ENCODE measurements around the gene ADSS2.

ADSS2 gene

GRCh38 chr1:244447552-244447951, 4.2 kb downstream of the ADSS2 start:
- no peak overlapping the region for H3K4me3 ChIP-seq (ENCODE audit: low read depth, low read length)
- H3K27ac ChIP-seq (ENCODE audit: extremely low read depth, low read depth, low read length) = no peak overlapping the region
- peaks cover 50% of the 10 kb centered on the region for H3K4me1 ChIP-seq (ENCODE audit: control insufficient read depth, insufficient read depth, low read length)
- TF ChIP-seq IKZF3 (tag by site-specific recombination; IDR thresholded peaks at IDR 0.05) (peak; percentile 60; the same call in 1 of the 2 replicates), SCRT2 (tag by site-specific recombination; IDR thresholded peaks at IDR 0.05) (no peak), REPIN1 (tag by site-specific recombination; IDR thresholded peaks at IDR 0.05; ENCODE audit: low read depth) (0 out of 2 replicates have a peak, but pooled peaks have one; percentile 17)
- CTCF ChIA-PET = interaction anchor here (0.6 to 1.3 kb wide), 2 partner anchors 151 to 180 kb away, joined by 3 to 4 read pairs; no protein-coding TSS in a partner anchor
- POLR2A ChIA-PET = no interaction called here
- no peaks in the 10 kb centered on the region for H3K9me3 ChIP-seq (ENCODE audit: control insufficient read depth, insufficient read depth, low read depth, low read length)
- peaks cover 0 to 15% of the 10 kb centered on the region in 2 experiments; a peak in 1 of 3 replicates for H3K36me3 ChIP-seq (ENCODE audit: control insufficient read depth in 2 of 2, insufficient read depth in 1 of 2, low read length in 2 of 2)

GRCh38 chr1:244447024-244447423, 4.7 kb downstream of the ADSS2 start:
- H3K36me3 ChIP-seq (ENCODE audit: control insufficient read depth in 2 of 2, insufficient read depth in 1 of 2, low read length in 2 of 2) = peaks cover 0 to 15% of the 10 kb centered on the region in 2 experiments; a peak in 1 of 3 replicates
- ChIA-PET POLR2A (no interaction called here), CTCF (interaction anchor here (0.7 to 1.3 kb wide), 3 partner anchors 23 to 193 kb away, joined by 3 to 4 read pairs (median 4); no protein-coding TSS in a partner anchor)
- H3K4me1 ChIP-seq (ENCODE audit: control insufficient read depth, insufficient read depth, low read length) = peaks cover 50% of the 10 kb centered on the region
- TF ChIP-seq, protein P1, sequence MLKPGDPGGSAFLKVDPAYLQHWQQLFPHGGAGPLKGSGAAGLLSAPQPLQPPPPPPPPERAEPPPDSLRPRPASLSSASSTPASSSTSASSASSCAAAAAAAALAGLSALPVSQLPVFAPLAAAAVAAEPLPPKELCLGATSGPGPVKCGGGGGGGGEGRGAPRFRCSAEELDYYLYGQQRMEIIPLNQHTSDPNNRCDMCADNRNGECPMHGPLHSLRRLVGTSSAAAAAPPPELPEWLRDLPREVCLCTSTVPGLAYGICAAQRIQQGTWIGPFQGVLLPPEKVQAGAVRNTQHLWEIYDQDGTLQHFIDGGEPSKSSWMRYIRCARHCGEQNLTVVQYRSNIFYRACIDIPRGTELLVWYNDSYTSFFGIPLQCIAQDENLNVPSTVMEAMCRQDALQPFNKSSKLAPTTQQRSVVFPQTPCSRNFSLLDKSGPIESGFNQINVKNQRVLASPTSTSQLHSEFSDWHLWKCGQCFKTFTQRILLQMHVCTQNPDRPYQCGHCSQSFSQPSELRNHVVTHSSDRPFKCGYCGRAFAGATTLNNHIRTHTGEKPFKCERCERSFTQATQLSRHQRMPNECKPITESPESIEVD (tag by site-specific recombination; IDR thresholded peaks at IDR 0.05) = peak; percentile 66
- TF ChIP-seq ZNF600 (tag by site-specific recombination; IDR thresholded peaks at IDR 0.05) (no peak), GLI2 (tag by site-specific recombination; IDR thresholded peaks at IDR 0.05; ENCODE audit: borderline replicate concordance, low read depth) (peak; percentile 42; the same call in 1 of the 2 replicates), ZNF548 (tag by site-specific recombination; IDR thresholded peaks at IDR 0.05) (no peak), ZXDB (tag by site-specific recombination; IDR thresholded peaks at IDR 0.05) (peak; percentile 47; the same call in 1 of the 2 replicates), ZNF544 (tag by site-specific recombination; IDR thresholded peaks at IDR 0.05) (no peak), TCF7L2 (IDR thresholded peaks at IDR 0.05; ENCODE audit: borderline replicate concordance, low read depth, low read length) (peak; percentile 59; the same call in 1 of the 2 replicates), FEZF1 (tag by site-specific recombination; IDR thresholded peaks at IDR 0.05) (peak; percentile 71), ZNF184 (tag by site-specific recombination; IDR thresholded peaks at IDR 0.05) (no peak)
- no peak overlapping the region for H3K27ac ChIP-seq (ENCODE audit: extremely low read depth, low read depth, low read length)
- H3K4me3 ChIP-seq (ENCODE audit: low read depth, low read length) = no peak overlapping the region
- no peaks in the 10 kb centered on the region for H3K9me3 ChIP-seq (ENCODE audit: control insufficient read depth, insufficient read depth, low read depth, low read length)

DNA sequence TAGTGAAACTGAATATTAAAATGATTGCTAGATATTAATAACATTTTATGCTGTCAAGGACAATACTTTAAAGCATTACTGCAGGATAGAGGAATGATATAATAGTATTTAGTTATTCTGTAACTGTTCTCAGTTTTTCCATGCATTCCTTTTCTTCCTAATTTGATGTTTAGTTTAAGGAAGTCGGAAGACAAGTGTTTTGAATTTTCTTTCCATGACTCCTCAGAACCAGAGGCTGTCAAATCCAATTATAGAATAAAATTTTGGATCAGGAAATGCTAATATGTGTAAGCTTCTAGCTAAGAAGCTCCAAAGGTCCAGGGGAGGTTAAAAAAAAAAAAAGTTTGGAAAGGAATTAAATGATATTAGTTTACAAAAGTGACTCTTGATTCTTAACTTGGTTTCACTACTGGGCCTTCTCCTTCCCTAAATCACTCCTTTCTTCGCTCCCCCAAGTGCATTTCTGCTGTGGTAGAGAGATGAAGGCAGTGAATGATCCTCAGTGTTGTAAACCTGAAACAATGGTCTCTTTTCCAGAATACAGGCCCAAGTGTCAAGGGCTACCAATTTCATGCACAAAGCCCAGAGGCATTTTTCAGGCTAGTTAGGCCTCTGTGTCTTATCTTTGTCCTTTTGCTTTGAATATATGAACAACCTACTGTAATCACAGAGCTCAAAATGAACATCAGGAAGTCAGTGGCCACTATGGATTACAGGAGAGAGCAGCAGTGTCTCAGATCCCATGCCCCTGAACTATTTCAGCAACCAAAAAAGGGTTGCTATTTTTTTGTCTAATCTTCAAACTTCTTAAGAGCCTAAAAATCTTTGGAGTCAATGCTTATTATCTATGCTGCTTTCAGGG, 6.2 kb downstream of the ADSS2 start:
- TF ChIP-seq ZNF747 (tag by site-specific recombination; IDR thresholded peaks at IDR 0.05) (no peak), FEZF1 (tag by site-specific recombination; IDR thresholded peaks at IDR 0.05) (peak; percentile 97), PRDM1 (tag by site-specific recombination; IDR thresholded peaks at IDR 0.05) (peak; percentile 71)
- peaks cover 0 to 15% of the 10 kb centered on the region in 2 experiments; a peak in 2 of 3 replicates for H3K36me3 ChIP-seq (ENCODE audit: control insufficient read depth in 2 of 2, insufficient read depth in 1 of 2, low read length in 2 of 2)
- H3K4me3 ChIP-seq (ENCODE audit: low read depth, low read length) = no peak overlapping the region
- ChIA-PET CTCF (interaction anchor here (0.5 to 0.8 kb wide), 3 partner anchors 9 to 49 kb away, joined by 3 to 5 read pairs (median 4); no protein-coding TSS in a partner anchor), POLR2A (interaction anchor here (0.7 to 1.0 kb wide), 2 partner anchors 16 to 109 kb away, joined by 3 read pairs; partner anchors contain the start of gene CATSPERE)
- H3K27ac ChIP-seq (ENCODE audit: extremely low read depth, low read depth, low read length) = no peak overlapping the region
- peaks cover 50% of the 10 kb centered on the region for H3K4me1 ChIP-seq (ENCODE audit: control insufficient read depth, insufficient read depth, low read length)
- H3K9me3 ChIP-seq (ENCODE audit: control insufficient read depth, insufficient read depth, low read depth, low read length) = no peaks in the 10 kb centered on the region

- ChIA-PET POLR2A (no interaction called here), CTCF (interaction anchor here (0.8 kb wide), 1 partner anchor 26 kb away, joined by 4 read pairs; no protein-coding TSS in a partner anchor)
- Histone ChIP-seq H3K4me3 (ENCODE audit: low read depth, low read length) (no peak overlapping the region), H3K36me3 (ENCODE audit: control insufficient read depth in 2 of 2, insufficient read depth in 1 of 2, low read length in 2 of 2) (peaks cover 0 to 13% of the 10 kb centered on the region in 2 experiments; a peak in 2 of 3 replicates), H3K27ac (ENCODE audit: extremely low read depth, low read depth, low read length) (no peak overlapping the region), H3K9me3 (ENCODE audit: control insufficient read depth, insufficient read depth, low read depth, low read length) (no peaks in the 10 kb centered on the region), H3K4me1 (ENCODE audit: control insufficient read depth, insufficient read depth, low read length) (peaks cover 45% of the 10 kb centered on the region)
- TF ChIP-seq ZBTB20 (tag by site-specific recombination; IDR thresholded peaks at IDR 0.05) (peak; percentile 70), MZF1 (tag by site-specific recombination; IDR thresholded peaks at IDR 0.05; ENCODE audit: borderline replicate concordance) (peak; percentile 83; the same call in 1 of the 2 replicates), KLF7 (tag by site-specific recombination; IDR thresholded peaks at IDR 0.05; ENCODE audit: borderline replicate concordance) (no peak)
These were observed 6.9 kb downstream of the ADSS2 start for GRCh38 chr1:244444854-244445253.
